HG02973 (cell line): ENCODE data around the gene SLC6A12.
"Not testable (repeated sequence)": the region's sequence is repeated elsewhere in the genome, so short reads cannot be mapped to it uniquely, and the experiment has no call there.

Source experiments
- ATAC-seq: cut with Tn5 transposase; IDR thresholded peaks from one replicate; pipeline ENCODE4 v1.9.1; 2021; ENCODE audit warnings: moderate library complexity; ENCODE audit not compliant: unreplicated experiment

The SLC6A12 gene

DNA sequence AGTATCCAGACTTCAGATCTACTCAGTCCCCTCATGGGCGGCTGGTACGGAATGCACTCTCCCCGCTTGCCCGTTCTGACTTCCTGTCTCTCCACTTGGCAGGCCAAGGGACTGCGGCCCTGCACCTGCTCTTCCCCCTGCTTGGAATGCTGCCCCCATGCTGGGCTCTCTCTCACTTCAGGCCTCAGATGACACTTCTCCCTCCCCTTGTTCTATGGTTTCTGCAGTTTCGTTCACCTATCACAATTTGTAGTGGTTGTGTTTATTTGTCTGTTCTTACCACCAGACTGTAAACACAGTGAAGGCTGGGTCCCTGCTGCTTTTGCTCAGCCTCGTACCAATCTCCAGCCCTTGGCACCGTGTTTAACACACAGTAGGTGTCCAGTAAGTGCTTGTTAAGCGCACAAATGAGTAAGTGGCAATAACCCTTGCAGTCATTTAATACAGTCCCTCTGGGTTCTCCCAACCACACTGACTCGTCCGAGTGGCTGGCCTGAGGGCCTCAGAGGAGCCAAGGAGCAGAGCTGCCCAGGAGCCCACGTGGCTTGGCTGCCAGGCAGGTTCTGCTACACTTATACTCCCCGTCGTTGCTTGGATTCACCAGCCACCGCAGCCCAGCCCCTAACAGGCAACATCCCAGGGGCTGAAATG, 11.8 kb downstream of the SLC6A12 start:
- ATAC-seq = no peak

DNA sequence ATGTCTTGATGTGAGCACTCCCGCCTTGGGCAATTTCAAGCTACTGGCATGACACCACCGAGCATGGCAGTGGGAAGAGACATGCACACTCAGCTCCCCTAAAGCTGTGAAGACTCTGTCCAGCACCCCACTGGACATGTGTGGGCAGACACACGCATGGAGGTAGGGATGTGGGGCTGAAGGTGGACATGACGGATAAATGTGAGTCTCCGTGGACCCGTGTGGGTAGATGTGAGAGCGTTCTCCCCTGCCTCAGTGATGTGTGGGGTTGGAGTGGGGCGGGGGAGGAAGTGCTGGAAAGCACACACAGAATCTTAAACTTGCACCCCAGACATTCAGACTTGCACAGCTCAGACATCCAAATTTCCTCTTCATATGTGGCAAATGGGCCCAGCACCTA, 12.6 kb downstream of the SLC6A12 start:
- no peak for ATAC-seq

DNA sequence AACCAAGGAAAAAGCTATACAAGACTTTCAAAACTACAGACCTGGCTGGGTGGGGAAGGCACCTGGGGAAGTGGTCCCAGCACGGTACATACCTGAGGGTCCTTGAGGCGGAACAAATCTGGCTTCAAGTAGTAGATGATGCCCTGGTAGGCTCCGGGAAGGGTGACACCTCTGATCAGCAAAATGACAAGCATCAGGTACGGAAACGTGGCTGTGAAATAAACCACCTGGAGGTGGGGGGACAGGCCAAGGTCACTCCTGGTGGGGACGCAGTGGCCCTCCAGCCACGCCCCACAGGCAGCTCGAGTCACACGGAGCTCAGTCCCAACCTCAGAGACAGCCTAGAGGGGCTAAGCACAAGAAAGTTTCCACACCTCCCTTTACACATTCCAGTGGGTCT, 15.3 kb downstream of the SLC6A12 start:
- ATAC-seq = no peak

DNA sequence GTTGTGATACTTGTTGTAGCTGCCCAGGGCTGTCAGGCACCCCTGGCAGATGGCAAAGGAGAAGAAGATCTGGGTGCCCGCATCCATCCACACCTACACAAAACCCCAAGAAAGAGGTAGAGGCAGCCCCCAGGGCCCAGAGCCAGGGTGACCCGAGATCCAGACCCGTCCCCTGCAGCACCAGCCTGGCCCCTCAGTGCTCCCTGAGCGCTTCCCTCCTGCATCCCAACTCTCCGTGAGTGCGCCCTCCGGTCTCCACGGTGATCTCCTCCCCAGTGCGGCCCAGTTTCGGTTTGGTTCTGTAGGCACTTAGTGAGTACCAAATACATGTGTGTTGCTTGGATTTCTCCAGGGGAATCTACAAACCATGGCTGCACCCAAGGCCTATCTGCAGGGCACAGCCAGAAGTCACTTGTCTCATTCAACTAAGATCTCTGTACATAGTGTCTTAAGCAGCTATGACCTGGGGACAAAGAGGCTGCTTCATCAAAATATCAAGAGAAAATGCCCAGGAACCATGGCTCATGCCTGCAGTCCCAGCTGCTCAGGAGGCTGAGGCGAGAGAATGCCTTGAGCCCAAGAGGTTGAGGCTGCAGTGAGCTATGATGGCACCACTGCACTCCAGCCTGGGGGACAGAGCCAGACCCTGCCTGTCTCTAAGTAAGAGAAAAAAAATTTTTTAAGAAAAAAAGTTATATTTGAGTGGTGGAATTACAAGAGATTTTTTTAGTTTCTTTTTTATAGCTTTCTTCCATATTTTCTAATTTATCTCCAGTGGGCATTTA, 15.9 kb downstream of the SLC6A12 start:
- no peak for ATAC-seq

DNA sequence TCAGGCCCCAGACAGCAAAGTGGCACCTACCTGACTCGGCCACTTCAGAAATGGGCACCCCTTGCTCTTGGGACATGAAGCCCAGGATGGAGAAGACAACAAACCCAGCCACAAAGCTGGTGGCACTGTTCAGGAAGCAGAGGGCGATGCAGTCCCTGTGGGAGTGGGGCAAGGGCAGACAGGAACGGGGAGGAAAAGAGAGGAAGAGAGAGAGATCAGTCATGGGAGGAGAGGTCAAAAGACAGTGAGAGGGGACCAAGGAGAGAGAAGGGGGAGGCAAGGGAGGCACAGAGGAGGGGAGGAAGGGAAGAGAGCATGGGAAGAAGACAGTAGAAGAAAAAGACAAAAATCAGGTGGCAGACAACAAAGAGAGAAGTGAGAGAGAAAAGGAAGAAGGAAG, 16.6 kb downstream of the SLC6A12 start:
- no peak for ATAC-seq

DNA sequence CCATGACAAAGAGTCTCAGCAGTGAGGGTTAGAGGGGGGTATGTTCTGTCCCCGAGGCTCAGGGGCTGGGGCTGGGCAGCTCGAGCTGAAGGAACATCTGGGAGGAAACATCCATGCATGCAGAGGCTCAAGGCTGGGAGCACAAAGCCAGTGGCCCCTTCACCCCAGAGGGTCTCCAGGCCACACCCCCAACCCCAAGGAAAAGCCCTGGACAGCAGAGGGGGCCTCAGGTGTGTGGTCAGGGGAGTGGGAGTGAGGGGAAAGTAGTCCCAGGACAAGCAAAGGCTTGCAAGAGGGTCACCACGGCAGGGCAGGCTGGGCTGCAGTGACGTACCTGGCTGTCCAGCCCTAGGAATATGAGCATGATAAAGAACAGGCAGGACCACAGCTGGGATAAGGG, 17.5 kb downstream of the SLC6A12 start:
- ATAC-seq = no peak

DNA sequence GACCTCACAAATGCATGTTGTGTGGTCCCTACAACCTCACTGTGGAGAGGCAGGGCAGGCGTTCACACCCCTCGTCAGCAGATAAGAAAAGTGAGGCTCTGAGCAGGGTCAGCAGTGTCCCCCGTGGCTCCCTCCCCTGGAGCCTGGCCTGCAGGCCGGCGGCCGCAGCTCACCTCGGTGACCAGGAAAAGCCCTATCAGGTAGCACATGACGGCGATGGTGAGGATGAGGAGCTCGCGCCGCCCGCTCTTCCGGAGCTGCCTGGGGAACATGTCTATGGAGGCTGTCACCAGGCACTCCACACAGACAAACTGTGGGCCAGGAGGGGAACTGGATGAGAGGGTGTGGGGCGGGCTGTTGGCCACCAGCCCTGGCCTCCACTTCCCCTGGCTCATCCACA, 18.0 kb downstream of the SLC6A12 start:
- ATAC-seq = no peak

DNA sequence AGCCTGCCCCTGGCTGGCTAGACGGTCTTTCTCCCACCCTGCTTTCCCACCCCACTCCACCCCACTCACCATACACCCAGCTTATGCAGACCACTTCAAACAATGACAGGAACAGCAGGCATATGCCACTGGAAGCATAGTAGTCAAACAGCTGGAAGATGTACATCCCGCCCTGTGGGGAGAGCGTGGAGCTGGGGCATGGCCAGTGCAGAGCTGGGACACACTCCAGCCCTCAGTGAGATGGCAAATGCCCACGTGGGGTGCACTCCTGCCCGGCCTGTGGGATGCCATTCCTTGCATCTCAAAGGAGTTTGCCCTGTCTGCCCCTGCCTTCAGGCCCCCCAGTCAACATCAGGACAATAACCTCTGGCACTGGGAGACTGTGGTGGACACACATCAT, 18.8 kb downstream of the SLC6A12 start:
- ATAC-seq = no peak

DNA sequence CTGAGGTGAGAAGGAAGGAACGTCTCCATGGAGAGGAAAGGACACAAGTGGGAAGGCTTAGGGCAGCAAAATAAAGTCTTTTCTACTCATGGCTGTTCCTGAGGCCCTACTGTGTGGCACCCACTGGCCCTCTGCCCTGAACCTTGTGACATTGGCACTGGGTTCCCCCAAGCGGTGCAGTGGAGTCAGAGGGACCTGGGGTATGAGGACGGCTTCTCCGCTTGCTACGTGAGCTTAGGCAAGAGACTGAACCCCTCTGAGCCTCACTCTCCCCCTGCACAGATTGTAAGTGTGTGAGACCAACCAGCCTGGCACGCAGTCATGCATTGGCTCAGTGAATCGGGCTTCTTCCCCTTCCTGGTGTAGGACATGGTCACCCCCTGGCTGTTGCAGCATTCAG, 19.7 kb downstream of the SLC6A12 start:
- ATAC-seq = no peak

DNA sequence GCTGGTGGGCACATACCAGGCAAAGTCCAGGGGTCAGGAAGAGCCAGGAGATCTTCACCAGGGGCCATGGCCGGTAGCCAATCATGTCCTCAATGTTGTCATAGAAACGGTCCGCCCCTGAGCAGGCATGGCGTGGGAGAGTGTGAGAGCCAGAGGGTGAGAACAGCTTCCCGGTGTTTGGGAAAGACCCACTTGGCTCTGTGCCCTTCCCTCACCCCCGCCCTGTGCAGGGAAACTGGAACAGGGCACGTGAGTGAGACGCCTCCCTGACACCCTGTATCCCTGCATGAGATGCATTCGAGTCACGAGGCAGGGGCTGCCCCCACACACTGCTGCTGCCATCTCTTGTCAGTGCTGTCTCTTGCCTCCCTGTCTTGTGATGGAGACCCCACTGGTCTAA, 20.7 kb downstream of the SLC6A12 start:
- no peak for ATAC-seq

DNA sequence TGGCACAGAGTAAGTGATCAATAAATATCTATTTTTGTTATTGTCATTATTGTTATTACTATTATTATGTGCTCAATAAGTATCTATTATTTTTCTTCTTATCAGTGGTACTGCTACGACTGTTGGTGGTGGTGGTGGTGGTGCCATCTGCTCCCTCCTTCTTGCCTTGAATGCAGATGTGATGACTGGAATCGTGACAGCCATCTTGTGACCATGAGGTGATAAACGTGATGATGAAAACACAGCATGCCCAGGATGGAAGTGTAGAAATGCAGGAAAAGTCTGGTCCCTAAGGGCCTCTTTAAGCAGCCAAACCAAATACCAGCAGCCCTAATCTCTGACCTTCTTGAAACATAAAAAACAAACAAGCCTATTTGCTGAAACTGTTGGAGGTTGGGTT, 22.4 kb downstream of the SLC6A12 start:
- no peak for ATAC-seq

DNA sequence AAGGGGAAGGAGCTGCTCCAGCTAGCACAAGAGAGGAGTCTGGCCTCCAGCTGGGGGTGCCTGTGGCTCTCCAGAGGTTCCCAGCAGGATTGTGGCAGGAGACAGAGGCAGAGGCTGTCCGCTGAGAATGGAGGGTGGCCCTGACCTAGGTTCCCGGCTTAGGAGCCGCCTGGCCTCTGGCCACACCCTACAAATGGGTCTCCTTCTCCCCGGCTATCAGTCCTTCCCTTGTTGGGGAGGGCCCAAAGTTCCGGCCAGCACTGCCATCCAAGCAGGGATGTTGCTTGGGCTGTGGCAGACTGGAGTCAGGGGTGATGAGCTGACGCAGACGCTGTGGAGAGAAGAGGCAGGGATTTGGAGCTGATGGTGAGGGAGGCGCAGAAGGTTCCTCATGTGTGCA, 23.1 kb downstream of the SLC6A12 start:
- ATAC-seq = no peak

DNA sequence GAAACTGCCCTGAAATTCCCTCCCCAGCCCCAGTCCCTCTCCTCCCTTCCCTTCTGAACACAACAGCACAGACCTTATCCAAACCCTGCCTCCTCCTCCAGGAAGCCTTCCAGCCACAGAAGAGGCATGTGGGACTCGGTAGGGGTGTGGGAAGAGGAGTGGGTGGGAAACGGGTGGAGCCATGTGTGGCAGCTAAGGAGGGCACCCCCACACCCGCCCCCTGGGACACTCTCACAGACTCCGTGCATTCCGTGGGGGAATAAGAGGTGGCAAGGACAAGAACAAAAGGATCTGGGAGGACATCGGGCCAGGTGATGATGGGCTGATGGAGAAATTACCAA, 24.4 kb downstream of the SLC6A12 start:
- ATAC-seq = no peak

DNA sequence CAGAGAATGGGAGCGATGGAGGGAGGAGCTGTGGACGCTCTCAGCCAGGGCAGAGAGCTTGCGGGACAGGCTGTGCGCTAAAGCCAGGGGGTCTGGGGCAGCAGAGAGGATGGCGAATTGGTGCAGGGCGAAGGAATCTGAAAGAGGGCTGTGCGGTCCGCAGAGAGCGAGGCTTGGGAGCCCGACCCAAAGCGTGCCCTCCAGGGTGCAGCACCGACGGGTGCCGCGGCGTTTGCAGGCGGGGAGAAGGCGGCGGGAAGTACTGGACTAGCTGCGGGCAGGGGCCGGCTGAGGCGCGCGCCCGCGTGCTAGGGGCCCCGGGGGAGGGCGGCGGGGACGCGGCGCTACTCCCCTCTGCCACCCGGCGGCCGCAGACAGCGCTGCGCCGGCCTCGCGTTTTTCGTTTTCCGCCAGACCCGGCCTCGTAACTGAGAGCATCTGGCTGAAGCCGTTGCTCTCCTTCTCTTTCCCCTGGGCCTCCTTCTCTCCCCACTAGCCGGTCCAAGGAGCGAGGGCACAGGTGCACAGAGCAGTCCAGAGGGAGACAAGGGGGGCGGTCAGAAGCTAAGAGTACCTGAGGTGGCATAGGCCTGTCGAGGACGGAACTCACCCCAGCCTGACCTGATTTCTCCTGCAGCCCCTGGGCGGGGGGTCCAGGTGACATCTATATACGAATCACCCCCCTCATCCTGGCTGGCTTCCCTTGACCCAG, 24.9 kb downstream of the SLC6A12 start:
- no peak for ATAC-seq

DNA sequence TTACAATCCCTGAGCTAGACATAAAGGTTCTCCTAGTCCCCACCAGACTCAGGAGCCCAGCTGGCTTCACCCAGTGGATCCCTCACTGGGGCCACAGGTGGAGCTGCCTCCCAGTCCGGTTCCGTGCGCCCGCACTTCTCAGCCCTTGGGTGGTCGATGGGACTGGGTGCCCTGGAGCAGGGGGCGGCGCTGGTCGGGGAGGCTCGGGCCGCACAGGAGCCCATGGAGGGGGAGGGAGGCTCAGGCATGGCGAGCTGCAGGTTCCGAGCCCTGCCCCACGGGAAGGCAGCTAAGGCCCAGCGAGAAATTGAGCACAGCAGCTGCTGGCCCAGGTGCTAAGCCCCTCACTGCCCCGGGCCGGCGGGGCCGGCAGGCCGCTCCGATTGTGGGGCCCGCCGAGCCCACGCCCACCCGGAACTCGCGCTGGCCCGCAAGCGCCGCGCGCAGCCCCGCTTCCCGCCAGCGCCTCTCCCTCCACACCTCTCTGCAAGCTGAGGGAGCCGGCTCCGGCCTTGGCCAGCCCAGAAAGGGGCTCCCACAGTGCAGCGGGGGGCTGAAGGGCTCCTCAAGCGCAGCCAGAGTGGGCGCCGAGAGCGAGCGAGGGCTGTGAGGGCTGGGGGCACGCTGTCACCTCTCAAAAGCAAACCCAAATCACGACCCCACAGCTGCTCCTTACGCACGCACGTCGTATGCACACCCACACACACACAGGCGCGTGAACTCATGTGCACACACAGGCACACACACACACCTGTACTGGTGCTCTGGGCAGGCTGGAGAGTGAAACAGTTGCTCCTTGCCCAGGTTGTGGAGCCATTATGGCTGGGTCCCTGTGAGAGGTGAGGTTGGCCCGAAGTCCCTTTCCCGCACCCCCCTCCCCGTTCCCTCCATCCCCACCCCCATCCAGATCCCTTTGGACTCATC, 25.7 kb downstream of the SLC6A12 start:
- ATAC-seq = not testable (repeated sequence)

DNA sequence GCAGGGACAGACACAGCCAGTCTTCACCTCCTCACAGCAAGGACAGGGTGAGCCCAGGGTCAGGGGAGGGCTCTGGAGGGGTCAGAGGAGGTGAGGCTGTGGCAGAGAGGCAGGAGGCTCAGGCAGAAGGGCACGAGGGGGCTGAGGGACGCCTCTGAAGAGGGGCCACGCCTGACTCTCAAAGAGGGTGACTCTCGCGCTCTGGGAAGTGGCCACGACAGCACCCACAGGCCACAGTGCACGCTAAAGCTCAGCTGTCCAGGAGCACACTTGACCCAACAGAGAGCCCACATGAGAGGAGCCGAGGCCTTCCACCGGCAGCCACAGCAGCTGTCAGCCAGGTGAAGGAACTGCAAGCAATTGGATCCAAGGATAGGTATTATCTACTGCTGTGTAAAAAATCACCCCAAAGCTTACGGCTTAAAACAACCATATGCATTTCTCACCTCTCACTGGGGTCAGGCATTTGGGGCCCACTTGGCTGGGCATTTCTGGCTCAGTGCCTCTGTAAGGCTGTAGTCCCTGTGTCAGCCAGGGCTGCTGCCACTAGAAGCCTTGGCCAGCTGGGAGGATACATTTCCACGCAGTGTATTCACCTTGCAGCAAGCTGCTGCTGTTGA, 27.8 kb downstream of the SLC6A12 start:
- ATAC-seq = no peak

DNA sequence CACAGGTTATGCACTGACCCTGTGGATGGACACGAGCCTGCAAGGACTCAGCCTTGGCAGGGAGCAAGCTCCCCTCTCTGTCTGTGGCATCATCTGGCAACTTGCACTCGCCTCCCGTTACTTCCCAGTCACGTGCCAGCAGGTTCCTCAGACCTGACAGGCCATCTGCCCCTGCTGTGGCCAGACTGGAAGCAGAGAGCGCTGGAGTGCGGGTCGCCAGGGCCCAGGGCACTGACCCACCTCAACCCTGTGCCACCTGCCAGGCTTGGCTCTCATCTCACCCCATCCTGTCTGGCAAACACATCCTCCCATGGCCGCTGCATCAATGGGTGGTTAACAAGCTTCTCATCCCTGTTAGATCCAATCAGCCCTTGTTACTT, 28.4 kb downstream of the SLC6A12 start:
- no peak for ATAC-seq

DNA sequence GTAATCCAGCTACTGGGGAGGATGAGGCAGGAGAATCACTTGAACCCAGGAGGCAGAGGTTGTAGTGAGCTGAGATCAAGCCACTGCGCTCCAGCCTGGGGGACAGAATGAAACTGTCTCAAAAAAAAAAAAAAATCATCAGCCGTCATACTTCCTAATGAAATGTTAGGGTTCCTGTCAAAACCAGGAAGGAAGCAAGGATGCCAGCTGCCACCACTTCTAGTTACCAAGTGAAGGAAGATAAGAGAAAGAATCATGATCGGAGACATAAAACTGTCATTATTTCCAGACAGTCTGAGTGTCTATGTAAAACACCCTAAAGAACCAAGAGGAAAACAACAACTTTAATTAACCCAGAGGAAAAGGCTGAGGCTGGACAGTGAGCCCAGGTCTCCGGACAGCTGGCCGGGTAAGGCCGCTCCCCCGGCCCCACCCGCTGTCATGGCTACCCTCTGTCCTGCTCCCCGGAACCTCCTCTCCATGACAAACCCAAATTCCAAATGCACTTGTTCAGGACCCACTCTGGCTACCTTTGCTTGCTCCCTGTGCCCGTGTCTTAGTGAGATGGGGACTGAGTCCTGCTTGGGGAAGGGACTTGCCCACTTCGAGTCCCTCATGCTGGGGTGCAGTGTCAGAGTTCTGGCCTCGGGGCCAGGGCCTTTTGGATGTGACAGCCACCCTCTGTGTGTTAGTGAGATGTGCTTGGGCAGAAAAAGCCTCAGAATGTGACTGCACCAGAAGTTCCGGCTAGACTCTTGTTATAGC, 29.0 kb downstream of the SLC6A12 start:
- no peak for ATAC-seq

DNA sequence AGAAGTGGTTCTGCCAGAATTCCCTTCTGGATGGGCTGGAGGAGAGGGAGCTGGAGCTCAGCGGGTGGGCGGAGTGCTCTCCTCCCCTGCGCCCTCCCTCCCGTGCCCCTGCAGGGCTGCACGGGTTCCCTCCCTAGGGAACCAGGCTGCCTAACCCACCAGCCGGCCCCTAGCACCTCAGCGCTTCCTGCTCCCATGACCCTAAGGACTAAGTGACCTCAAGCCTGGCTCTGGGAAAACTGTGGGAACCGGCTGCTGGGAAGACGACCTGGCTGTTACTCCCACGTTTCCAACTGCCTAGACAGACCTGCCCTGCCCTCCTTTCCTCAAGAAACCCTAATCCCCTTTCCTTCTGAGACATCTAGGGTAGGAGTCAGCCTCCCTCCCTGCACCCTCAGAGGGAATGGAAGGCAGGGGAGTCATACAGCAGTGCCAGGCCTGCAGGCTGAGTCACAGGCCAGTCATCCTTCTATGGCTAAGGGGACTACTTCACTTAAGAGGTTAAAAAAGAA, 31.5 kb downstream of the SLC6A12 start:
- no peak for ATAC-seq

DNA sequence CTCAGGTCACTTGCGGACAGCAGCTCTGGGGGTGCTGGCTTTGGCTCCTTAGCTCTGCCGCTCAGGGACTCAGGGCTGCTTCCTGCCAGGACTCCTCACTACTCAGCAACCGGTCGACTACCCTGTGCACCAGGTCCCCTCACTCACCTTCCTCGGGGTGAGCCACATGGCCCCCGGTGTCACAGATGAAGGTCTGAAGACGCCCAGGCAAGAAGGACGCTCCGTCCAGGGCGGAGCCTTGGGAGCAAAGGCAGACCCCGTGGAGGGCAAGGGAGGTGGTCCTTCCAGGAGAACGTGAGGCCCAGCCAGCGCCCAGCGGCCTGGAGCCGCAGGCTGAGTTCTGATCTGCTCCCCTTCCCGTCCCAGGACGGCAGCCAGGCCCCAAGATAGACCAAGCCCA, 32.0 kb downstream of the SLC6A12 start:
- ATAC-seq = no peak
